Stimulated activated CD8-positive, alpha-beta memory T cell treated with anti-CD3 and anti-CD28 coated beads, Interleukin-4, amount 100 ng/mL, for 1 hour (primary cell): ENCODE measurements around the gene DPEP2NB.
"Not testable (repeated sequence)": the region's sequence is repeated elsewhere in the genome, so short reads cannot be mapped to it uniquely, and the experiment has no call there.

Experiments
- DNase-seq, 2 donors: peaks; one replicate each; pipeline ENCODE4 v3.0.0-alpha.2; 2020; ENCODE audit warnings: low read depth in 2 of 2, low spot score in 1 of 2

Gene DPEP2NB, protein sequence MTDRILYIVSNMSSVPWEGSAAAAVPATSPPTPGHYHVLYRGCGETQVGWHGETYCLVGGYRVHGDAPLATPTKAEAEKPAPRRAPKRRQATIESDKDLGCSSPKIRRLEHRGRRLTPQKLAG

DNA sequence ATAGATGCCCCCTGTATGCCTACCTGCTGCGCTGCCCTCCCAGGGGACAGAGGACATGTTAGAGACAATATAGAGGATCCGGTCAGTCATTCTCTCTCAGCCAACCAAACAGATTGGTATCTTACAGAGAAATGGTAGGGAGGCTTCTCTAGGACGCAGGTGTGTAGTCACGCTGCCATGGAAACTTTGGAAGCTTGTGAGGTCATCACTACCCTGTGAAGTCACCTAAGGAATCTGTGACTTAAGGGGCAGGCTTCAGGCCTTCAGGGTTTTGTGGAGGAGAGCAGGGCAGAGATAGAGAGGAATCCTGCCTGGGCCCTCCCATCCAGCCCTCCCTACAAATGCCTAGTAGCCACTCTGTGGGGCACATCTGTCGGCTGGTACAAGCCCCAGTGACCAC lies at the start of gene DPEP2NB:
TSS of gene DPEP2NB (minus strand) at position 231 of the 400 bp plus-strand sequence. CDS start at position 90, 141 bp downstream.
- DNase-seq = no peak

- peak in 1 of 2 donors; percentile 44 for DNase-seq
These were observed 49.2 kb upstream of the DPEP2NB start for GRCh38 chr16:68064791-68065365.

GRCh38 chr16:68062910-68063393 lies 47.2 kb upstream of the DPEP2NB start:
- DNase-seq = no peak

GRCh38 chr16:68061396-68061795 lies 45.7 kb upstream of the DPEP2NB start:
- DNase-seq = no peak

DNA sequence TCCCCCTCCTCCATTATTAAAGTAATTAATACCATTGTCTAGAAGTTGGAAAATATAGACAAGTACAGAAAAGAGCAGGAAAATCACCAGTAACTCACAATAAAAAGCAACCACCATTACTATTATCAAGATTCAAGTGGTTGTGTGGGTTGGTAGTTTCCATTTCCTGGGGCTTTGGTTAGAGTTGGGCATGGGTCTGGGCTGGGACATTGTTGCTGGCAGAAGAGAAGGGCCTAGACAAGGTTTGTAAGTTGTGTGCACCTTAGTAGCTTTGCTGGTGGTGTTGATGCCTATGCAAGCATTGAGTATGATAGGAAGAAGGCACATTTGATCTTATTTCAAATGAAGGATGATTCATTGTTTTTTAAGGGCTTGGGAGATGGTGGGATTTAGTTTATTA lies 44.1 kb upstream of the DPEP2NB start:
- DNase-seq = no peak

DNA sequence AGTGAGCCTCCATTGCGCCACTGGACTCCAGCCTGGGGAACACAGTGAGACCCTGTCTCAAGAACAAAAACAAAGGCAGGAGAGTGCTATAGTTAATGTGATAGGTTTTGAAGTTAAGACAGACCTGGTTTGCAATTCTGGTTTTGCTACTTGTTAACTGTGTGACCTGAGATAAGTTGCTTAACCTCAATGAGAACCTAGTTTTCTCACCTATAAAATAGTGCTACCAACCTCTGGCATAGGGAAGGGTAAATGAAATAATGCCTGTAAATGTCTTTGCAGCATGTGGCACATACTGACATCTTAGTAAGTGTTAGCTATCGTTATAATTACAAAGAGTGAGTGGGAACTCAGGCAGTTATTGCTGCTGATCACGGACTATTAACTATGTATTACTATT lies 39.7 kb upstream of the DPEP2NB start:
- no peak for DNase-seq

DNA sequence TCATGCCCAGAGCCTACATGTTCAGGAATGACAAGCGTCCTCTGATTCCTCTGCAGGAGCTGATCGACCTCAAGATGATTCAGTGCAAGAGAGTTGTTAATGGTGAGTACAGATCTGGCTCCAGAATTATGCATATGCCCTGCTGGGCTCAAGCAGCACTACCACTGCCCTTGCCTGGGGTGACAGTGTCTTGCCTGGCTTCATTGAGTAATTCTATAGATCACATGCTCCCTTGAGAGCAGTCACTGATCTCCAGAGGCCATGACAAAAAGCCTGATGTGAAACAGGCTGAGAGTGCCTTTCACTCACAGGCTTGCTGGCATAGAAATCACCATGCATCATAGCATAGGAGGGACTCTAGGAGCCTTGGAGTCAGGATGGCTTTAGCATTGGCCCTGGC lies 33.7 kb upstream of the DPEP2NB start:
- DNase-seq = no peak

DNA sequence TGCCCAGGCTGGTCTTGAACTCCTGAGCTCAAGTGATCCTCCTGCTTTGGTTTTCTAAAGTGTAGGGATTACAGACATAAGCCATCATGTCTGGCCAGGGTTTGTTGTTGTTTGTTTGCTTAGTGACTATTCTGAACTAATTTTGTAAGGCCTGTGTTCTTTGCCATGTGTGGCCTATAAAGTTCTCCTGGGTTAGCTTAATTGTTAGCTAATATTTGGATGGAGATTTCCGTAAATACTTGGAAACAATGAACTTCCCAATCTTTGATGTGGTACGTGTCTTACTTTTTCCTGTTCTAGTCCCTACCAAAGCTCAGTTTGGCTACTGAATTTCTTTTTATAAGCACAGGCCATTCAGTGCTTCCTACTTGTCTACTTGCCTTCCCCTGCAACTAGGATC lies 32.3 kb upstream of the DPEP2NB start:
- no peak for DNase-seq

DNA sequence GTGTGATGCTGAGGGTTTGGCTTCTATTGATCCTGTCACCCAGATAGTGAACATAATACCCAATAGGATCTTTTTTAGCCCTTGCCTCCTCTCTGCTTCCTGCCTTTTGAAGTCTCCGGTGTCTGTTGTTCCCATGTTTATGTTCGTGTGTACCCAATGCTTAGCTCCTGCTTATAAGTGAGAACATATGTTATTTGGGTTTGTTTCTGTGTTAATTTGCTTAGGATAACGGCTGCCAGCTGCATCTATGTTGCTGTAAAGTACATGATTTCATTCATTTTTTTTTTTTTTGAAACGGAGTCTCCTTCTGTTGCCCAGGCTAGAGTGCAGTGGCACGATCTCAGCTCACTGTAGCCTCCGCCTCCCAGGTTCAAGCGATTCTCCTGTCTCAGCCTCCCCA lies 30.4 kb upstream of the DPEP2NB start:
- no peak for DNase-seq

DNA sequence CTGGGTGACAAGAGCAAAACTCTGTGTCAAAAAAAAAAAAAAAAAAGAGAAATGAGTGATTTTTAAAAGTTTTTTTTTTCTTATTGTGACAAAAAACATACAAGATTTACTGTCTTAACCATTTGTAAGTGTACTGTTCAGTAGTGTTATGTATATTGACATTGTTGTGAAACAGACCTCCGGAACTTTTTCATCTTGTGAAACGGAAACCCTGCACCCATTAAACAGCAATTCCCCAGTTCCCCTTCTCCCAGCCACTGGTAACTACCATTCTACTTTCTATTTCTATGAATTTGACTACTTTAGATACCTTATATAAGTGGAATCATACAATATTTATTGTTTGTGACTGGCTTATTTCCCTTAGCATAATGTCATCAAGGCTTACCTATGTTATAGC lies 26.1 kb upstream of the DPEP2NB start:
- DNase-seq = no peak

DNA sequence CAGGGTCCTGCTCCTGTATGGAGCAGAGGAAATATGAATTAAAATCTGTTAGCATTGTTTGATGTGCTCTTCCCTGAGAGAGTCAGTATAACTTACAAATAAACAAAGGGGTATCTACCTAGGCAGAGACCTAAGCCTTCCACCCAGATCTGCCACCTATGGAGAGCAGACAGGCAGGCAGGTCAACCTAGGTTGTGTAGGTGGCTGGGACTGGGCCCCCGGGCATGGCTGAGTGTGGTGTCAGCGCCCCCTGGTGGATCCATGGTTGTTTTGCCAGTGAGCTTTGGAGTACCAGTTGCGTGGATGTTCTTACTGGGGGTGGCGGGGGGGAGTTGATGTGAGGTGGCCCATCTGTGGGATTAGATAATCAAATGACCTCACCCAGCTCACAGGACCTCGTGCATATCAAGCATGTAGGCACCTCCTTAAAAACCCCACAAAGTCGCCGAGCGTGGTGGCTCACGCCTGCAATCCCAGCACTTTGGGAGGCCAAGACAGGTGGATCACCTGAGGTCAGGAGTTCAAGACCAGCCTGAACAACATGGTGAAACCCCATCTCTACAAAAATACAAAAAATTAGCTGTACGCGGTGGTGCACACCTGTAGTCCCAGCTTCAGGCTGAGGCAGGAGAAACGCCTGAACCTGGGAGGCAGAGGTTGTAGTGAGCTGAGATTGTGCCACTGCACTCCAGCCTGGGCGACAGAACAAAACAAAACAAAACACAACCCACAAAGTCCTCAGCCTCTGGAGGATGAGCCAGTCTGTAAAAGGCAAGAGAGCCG lies 25.0 kb upstream of the DPEP2NB start:
- peak; percentile 85 to 88 for DNase-seq

GRCh38 chr16:68037841-68038597 lies 22.3 kb upstream of the DPEP2NB start:
- no peak for DNase-seq

GRCh38 chr16:68035227-68035626 lies 19.5 kb upstream of the DPEP2NB start:
- DNase-seq = no peak

DNA sequence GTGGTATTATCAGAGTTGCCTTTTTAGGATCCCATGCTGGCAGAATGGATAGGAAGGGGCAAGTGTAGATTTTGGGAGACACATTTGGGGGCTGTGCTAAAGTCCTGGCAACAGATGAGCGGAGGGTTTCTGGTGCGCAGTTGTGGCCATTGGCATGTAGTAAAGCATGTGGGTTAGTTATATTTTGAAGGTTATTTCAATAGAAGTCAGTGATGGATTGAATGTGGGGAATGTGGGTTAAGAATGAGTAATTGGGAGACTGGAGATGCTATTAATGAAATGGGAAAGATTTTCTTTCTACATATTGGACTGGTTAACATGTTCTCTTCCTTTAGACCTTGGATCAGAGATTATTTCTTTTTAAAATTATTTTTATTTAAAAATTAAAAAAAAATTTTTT lies 17.4 kb upstream of the DPEP2NB start:
- no peak for DNase-seq

DNA sequence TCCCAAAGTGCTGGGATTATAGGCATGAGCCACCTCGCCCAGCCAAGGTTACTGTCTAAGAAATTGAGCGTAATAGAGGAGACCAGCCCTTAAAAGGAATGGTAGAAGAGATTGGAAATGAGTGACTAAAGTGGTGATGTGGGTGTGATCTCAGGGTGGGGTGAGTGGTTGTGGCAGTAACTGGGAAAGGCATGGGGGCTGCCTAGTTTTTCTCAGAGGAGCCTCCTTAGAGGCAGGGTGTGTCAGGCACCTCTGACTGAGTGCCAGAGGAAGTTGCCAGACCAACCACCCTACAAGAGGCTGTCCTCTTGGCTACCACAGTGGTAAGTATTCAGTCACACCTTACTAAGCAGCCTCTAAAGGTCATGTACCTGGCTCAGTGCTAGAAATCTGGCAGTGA lies 16.2 kb upstream of the DPEP2NB start:
- DNase-seq = no peak

DNA sequence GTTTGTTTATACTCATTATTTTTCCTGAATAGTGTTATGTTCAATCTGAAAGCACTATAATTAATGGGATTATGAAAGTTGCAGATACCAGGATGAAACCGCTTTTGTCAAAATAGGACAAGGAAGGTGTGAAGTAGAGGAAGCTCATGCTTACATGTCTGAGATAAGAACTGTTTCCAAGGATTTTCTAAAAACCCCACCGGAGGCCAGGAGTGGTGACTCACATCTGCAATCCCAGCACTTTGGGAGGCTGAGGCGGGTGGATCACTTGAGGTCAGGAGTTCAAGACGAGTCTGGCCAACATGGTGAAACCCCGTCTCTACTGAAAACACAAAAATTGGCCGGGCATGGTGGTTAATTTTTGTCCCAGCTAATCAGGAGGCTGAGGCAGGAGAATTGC lies 14.4 kb upstream of the DPEP2NB start:
- not testable (repeated sequence) for DNase-seq

GRCh38 chr16:68028996-68029395 lies 13.3 kb upstream of the DPEP2NB start:
- no peak for DNase-seq

DNA sequence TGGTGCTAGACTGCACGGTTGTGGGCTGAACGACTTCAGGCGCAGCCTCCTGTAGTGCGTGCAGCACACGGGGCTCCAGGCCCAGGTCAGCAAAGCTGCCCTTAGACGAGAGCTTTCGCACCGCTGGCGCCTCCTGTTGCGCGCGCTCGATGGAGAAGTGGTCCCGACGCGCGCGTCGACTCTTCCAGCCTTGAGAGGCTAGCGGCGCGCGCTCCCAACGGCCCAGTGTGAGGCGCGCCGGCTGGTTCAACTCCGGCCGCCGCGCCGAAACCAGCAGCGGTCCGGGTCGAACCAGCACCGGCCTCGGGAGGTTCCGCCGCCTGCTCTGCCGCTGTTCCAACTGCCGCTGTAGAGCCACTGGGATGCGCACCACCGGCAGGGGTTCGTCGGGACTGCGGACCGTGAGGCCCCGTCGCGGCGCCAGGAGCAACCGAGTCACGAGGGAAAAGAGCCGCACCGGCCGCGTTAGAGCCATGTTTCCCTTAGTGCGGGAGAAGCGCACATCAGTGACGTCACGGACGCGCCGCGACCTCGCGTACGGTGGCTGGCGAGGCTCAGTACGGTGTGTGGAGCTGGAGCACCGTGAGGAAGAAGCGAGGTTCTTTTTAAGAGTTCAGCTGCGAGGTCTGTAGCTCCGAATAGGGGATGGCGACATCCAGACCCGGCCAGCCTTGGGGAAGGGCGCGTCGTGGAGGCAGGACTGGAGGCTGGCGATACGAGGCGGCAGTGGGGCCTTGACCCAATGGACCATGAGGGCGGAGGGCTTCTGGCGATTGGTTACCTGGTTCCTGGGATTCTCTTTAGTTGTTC lies 7.2 kb upstream of the DPEP2NB start, which contains the start of the genes DDX28 and DUS2:
TSS of gene DDX28 (minus strand) at position 505 of the 810 bp plus-strand sequence. CDS start at position 475, 30 bp downstream.
TSS of gene DUS2 (plus strand) at position 557 of the 810 bp plus-strand sequence. CDS start 14,740 bp downstream, outside the sequence.
- peak; percentile 89 to 95 for DNase-seq

GRCh38 chr16:68022278-68022727 lies 6.6 kb upstream of the DPEP2NB start:
- DNase-seq = no peak

DNA sequence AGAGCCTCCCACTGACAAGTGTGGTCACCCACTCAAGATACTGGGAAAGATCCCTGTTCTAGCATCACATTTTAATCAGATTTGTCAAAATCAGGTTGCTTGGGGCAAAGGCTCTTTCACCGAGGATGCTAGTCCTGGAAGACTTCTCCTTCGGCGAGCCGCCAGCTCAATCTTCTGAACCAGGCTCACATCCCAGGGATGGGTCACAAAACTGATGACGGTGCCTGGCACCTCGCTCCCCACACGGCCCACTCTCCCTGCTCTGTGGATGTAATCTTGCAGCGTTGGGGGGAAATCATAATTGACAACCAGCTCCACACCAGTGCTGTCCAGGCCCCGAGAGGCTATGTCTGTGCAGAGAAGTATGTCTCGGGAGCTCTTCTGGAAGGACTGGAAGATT lies 5.8 kb upstream of the DPEP2NB start:
- DNase-seq = no peak
